K562 (cell line): ENCODE measurements around the gene CUX1. TPM values are rescaled to one million over a fixed set of nuclear protein-coding genes. Genes with fewer than 3 reads are reported as not detected.

Experiments used
- E2F6 ChIP-seq, 2 experiments: IDR thresholded peaks; 2 replicates each; pipeline ENCODE4 v1.6.1; 2011; ENCODE audit warnings: borderline replicate concordance in 1 of 2, control low read depth in 1 of 2, low read depth in 1 of 2, low read length in 1 of 2, mild to moderate bottlenecking in 1 of 2, mixed read lengths in 1 of 2, moderate library complexity in 1 of 2; ENCODE audit not compliant: insufficient read depth in 1 of 2, insufficient read length in 1 of 2, poor library complexity in 1 of 2, severe bottlenecking in 1 of 2; ENCODE audit errors: extremely low read depth in 1 of 2
- KDM1A ChIP-seq, 2 experiments: fragments of 450-650 bp; IDR thresholded peaks; 2 replicates each; pipeline ENCODE4 v1.6.1; 2016; ENCODE audit warnings: mild to moderate bottlenecking in 2 of 2
- SMARCE1 ChIP-seq: fragments of 450-650 bp; IDR thresholded peaks from 2 replicates; pipeline ENCODE4 v1.7.1; 2016; ENCODE audit warnings: mild to moderate bottlenecking
- TFE3 ChIP-seq: fragments of 450-650 bp; formaldehyde crosslinking; IDR thresholded peaks from 2 replicates; pipeline ENCODE4 v1.4.0; 2020; ENCODE audit warnings: mild to moderate bottlenecking, mixed read lengths
- ZNF512 ChIP-seq: IDR thresholded peaks from 2 replicates; pipeline ENCODE4 v1.6.1; 2016; ENCODE audit warnings: missing genetic modification characterization, missing compliant biosample characterization
- ZNF583 ChIP-seq: fragments of 250-450 bp; sonication (Bioruptor Pico); IDR thresholded peaks from 2 replicates; pipeline ENCODE4 v1.4.0; 2020
- polyA plus RNA-seq, 8 experiments: library from polyadenylated mRNA; depleted of rRNA in 4 of 8; stranded (reverse) in 5 of 8; unstranded in 3 of 8; fragments of >200 nt; fragmentation: Nextera tagmentation in 2 of 8; fragmentation: Illumina TruSeq in 1 of 8; extraction: Ambion mirVana in 2 of 8; extraction: Trizol in 1 of 8; gene quantifications; 2 replicates each; pipeline versions ENCODE4 v1.2.1 to v1.2.3, GENCODE V29; 2011 to 2014; ENCODE audit warnings: inconsistent platforms in 1 of 8, missing spikeins in 1 of 8
- total RNA-seq, 7 experiments: library from RNA; depleted of rRNA in 6 of 7; stranded (reverse); fragments of >200 nt in 6 of 7; fragmentation: Illumina TruSeq in 2 of 7; extraction: Trizol in 2 of 7; gene quantifications; 2 replicates each; pipeline versions ENCODE4 v1.2.1 to v1.2.3, GENCODE V29; 2011 to 2021; ENCODE audit warnings: low replicate concordance in 1 of 7

CUX1 gene
- total and polyA plus RNA-seq, 9 of the 15 experiments (the other 6 are each of a cell fraction or from before 2014, with no cell fraction given): 3.6 to 55.3 (median 25.2) TPM

GRCh38 chr7:102297487-102298218, 480.2 kb downstream of the CUX1 start (continued):
- TF ChIP-seq ZNF512 (tag) (no peak), SMARCE1 (no peak), E2F6 (IDR thresholded peaks at IDR 0.05; ENCODE audit: borderline replicate concordance in 1 of 2, extremely low read depth in 1 of 2, insufficient read depth in 1 of 2, insufficient read length in 1 of 2, low read depth in 1 of 2, low read length in 1 of 2, poor library complexity in 1 of 2, severe bottlenecking in 1 of 2) (no peak), ZNF583 (no peak), TFE3 (CRISPR knock-in tag) (no peak), KDM1A (IDR thresholded peaks at IDR 0.05) (peak in 1 of 2 experiments; percentile 43; a peak in 1 of 4 replicates)
